GM18951 (cell line): ENCODE measurements around the gene ZNF202.
"Not testable (repeated sequence)": the region's sequence is repeated elsewhere in the genome, so short reads cannot be mapped to it uniquely, and the experiment has no call there.

Experiments
- POLR2A ChIP-seq: IDR thresholded peaks from 4 replicates; pipeline ENCODE4 v1.6.1; 2011; ENCODE audit warnings: mild to moderate bottlenecking; ENCODE audit not compliant: insufficient read length, insufficient read depth; ENCODE audit errors: extremely low read depth
- in situ Hi-C: fragments of 300-500 bp; cut with MboI; formaldehyde crosslinking; loops from one replicate; pipeline ENCODE4 v1.12.0; 2022; ENCODE audit warnings: low sequenced_read_pairs, mixed read lengths, inconsistent platforms; ENCODE audit not compliant: unreplicated experiment

ZNF202 gene

DNA sequence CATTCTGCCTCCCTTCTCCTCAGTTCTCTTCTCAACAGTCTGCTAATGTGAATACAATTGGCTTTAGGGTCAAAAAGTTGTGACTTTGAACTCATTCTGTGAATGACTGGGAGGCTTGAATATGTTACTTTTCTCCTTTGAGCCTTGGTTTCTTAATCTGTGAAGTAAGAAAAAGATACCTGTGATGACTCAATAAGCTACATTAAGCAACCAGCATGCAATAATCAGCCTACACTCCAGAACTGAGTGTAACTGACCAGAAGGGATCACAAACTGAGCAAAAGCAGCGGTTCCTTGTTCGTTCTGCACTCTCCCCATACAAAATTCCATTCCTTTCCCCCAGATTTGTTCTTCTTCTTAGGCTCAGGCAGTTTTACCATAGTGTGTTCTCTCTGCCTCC lies 23.4 kb downstream of the ZNF202 start:
- in situ Hi-C loops, result no loop called here
- no peak for TF ChIP-seq POLR2A

DNA sequence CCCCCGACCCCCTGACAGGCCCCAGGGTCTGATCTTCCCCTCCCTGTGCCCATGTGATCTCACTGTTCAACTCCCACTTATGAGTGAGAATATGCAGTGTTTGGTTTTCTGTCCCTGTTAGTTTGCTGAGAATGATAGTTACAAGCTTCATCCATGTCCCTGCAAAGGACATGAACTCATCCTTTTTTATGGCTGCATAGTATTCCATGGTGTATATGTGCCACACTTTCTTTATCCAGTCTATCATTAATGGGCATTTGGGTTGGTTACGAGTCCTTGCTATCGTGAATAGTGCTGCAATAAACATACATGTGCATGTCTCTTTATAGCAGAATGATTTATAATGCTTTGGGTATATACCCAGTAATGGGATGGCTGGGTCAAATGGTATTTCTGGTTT lies 28.8 kb downstream of the ZNF202 start:
- in situ Hi-C loops, result not testable (repeated sequence)

DNA sequence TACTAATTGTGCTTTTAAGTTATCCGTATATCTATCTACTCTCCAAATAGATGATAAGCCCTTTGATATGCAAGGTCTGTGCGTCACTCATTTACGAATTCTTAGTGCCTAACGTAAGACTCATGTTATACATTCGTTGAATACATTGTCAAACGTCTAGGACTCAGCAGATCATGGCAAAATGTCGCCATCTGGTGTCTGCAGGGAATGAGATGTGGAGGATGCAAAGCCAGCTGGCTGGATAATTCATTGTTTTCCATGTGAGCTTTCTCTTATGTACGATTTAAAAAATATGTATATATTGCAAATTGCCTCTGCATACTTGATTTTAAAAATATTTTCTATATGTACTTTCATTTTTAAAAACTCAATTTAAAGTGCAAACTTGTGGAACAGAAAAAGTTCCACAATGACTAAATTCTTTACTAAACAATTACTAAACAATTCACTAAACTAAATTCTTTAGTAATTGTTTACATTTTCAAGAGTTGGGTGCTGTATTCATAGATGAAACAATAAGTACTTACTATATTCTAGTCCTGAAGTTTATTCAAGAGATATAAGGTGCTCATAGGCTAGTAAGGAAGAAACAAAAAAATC lies 33.8 kb downstream of the ZNF202 start:
- TF ChIP-seq POLR2A, result no peak
- in situ Hi-C loops, result loop anchor here (10.0 kb wide), 1 partner anchor 63 kb away; no protein-coding TSS in a partner anchor

DNA sequence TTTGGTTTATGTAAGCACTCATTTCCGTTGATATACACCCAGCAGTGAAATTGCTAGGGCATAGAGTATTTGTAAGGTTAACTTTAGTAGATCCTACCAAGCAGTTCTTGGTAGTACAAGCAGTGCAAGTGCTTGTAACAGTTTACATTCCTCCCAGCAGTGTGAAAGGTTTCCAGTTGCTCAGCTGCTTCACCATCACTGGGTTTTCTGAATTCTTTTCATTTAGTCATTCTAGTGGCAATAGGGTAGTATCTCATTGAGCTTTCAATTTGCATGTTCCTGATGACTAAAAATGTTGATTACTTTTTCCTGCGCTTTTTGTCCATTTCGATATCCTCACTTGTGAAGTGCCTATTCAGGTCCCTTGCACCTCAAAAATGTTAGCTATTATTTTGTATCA lies 34.3 kb downstream of the ZNF202 start:
- TF ChIP-seq POLR2A, result no peak
- in situ Hi-C loops, result loop anchor here (10.0 kb wide), 1 partner anchor 62 kb away; no protein-coding TSS in a partner anchor

DNA sequence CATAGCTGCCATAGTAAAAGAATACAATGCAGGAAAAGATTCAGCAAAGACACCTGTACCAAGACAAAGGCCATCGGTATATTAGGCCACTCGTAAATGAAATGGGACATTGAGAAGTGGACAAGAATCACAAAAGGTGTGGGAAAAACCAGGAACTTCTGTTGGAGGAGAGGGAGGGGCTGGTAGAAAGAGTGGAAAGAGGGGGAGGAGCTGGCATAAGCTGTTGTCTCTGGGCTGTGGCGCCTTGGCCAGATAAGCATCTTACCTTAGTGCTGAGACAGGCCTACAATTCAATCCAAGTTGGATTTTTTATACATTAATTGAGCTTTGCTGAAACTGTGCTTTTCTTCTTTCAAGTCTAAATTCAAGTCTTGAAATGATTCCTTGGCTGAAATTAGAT lies 37.1 kb downstream of the ZNF202 start:
- in situ Hi-C loops, result loop anchor here (10.0 kb wide), 1 partner anchor 60 kb away; no protein-coding TSS in a partner anchor
- TF ChIP-seq POLR2A, result no peak

DNA sequence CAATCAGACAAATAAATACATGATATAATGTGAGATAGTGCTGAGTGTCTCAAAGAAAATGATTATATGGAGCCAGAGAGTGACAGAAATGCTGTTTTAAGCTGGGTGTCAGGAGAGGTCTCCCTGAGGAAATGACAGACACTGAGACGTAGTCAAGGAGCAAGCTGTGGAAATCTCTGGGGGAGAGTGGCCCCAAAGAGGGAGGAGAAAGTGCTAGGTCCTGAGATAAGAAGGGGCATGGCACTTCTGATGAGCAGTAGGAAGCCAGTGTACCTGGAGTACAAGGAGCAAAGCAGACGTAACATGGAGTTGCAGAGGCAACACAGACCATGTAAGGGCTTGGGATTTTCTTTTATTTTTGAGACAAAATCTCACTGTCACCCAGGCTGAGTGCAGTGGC lies 38.8 kb downstream of the ZNF202 start:
- in situ Hi-C loops, result loop anchor here (10.0 kb wide), 1 partner anchor 58 kb away; no protein-coding TSS in a partner anchor
- no peak for TF ChIP-seq POLR2A

DNA sequence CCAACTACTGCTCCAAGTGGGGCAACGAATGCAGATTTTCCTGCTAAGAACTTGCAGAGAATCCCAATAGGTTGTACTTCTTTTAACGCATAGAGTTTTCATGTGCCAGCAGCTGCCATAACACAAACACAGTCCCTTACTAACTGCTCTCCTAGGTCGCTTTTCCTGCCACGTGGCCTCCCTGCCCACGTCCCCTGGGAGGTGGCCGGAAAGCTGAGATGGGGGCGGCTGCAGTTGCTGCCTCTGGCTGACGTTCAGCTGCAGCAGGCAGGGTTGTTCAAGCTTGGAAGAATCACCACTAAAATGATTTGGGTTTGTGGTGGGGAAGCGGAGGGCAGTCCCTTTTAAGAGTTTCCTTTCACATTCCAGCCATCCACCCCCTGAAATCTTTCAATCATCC lies 39.3 kb downstream of the ZNF202 start:
- in situ Hi-C loops, result loop anchor here (10.0 kb wide), 1 partner anchor 57 kb away; no protein-coding TSS in a partner anchor
- no peak for TF ChIP-seq POLR2A

DNA sequence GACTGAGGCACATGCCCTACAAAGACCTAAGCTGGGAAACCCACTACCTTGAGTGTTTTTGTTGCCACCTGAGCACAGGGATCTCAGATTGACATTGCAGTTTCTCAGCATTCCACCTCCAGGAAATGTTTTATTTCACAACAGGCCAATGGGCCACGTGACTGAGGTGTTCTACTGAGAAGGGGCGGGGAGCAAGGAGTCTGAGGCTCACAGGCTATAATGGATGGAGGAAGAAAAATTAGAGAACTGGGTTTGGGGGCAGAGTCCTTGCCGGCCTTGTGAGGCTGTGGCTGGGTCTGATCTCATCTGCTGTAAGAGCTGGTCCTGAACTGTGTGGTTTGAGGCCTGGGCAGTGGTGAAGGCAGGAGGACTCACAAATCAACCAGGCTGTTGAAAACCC lies 40.7 kb downstream of the ZNF202 start:
- no peak for TF ChIP-seq POLR2A
- in situ Hi-C loops, result loop anchor here (10.0 kb wide), 1 partner anchor 56 kb away; no protein-coding TSS in a partner anchor

DNA sequence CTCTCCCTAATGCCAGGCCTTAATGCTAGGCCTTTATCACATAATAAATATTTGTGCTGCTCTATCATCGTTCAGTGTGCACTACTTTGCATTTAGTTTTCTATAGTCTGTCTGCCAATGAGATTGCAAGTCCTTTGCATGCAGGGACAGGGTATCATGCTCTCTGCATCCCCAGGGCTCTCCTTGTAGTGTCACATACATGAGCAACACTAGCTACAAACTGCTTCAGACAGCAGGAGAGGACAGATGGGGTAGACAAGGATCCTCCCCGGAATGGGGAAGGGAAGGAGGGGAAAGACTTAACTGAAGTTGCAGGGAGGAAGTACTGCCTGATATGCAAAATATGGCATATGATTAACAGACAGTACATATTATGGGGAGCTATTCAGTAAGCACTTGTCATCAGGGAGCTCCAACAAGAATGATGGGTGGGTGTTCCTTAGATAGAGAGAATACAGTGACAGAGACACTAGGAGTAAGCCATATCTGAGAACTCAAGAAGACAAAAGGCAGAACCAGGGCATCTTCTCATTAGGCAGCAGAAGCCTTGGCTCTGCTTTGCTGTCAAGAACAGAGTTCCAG lies 42.8 kb downstream of the ZNF202 start:
- TF ChIP-seq POLR2A, result no peak
- in situ Hi-C loops, result no loop called here

DNA sequence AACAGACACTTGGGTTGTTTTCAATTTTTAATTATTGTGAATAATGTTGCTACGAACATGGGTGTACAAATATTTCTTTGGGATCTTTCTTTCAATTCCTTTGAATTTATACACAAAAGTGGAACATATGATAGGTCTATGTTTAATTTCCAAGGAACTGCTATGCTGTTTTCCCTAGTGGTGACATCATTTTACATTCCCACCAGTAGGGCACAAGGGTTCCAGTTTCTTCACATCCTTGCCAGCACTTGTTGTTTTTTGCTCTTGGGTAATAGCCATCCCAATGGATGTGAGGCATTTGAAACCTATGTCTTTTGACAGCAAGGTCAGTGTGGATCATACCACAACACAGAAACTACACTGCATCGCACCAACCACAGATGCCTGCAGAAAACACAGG lies 45.3 kb downstream of the ZNF202 start:
- no peak for TF ChIP-seq POLR2A
- in situ Hi-C loops, result no loop called here

DNA sequence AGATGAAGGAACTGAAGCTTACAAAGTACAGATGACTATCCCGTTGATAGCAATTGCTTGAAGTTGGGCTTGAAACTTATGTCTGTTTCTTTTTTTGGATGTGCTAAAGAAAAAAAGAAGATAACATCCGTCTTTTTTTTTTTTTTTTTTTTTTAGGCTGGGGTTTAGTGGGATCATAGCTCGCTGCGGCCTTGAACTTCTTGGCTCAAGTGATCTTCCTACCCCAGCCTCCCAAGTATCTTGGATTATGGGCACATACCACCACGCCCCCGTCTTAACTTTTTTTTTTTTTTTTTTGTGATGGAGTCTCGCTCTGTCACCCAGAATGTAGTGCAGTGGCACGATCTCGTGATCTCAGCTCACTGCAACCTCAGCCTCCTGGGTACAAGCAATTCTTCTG lies 46.2 kb downstream of the ZNF202 start:
- in situ Hi-C loops, result no loop called here
- no peak for TF ChIP-seq POLR2A

DNA sequence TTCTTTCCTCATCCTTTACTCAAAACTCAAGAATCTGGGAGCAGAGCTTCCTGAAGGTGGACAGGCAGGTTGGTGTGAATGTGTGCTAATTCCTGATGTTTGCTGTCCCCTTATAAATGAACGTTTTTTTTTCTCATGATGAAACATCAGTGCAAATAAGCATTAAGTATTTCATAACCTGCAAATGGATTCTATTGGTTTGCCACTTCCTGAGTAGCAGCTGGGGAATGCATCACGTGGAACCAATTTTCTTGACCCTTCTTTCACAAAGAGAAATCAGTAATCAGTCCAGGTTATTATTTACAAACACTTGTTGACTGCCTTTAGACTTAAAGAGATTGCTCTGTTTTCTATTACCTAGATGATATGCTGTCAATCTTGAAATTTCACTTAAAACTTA lies 46.9 kb downstream of the ZNF202 start:
- TF ChIP-seq POLR2A, result no peak
- in situ Hi-C loops, result no loop called here

DNA sequence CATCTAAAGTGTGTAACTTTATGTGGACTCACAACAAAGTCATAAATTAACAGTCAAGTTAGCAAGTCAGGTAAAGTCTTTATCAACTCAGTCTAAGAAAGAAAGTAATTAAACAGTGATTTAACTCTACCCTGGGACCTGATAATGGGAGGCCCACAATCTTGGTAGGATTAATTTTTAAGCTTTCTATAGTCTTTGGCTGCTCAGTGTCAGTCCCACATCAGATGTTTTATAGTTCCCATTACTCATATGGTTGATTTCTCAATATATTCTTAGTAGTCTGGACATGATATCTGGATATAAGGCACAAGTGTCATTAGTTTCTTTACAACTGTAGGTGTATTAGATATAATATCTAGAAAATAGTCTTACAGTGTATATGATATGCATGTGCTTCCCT lies 48.5 kb downstream of the ZNF202 start:
- TF ChIP-seq POLR2A, result no peak
- in situ Hi-C loops, result no loop called here

DNA sequence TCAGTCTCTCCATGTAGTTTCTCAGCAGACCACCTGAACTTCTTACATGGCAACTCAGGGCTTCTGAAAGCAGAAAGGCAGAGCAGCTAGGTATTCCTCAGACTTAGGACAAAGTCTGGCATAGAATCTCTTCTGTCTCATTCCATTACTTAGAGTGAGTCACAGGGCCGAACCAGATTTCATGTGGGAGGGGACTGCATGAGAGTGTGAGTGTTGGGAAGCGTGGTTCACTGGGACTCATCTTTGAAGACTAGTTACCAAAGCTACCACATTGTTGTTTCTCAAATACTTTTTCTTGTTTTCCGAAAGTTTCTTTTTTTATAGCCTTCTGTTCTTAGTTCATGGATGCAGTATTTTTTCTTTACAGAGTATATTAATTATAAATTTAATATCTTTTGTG lies 51.0 kb downstream of the ZNF202 start:
- in situ Hi-C loops, result no loop called here
- no peak for TF ChIP-seq POLR2A
